MM.1S (cell line): ENCODE data around the gene TYK2.

Experiments used
- DNase-seq: peaks from one replicate; pipeline ENCODE4 v3.0.0-alpha.2; 2015
- H2AFZ ChIP-seq: fragments of 300-600 bp; sonication (generic); 2 replicates; pipeline ENCODE4 v1.6.0; 2016; ENCODE audit warnings: antibody characterized with exemption, low read length
- H3F3A ChIP-seq: fragments of 300-600 bp; sonication (generic); 2 replicates; pipeline ENCODE4 v1.6.1; 2016; ENCODE audit warnings: mild to moderate bottlenecking, antibody characterized with exemption, low read length, moderate library complexity, mixed read lengths; ENCODE audit not compliant: insufficient read depth
- H3K27ac ChIP-seq: fragments of 300-600 bp; sonication (generic); 2 replicates; pipeline ENCODE4 v1.5.1; 2016; ENCODE audit warnings: mild to moderate bottlenecking, low read length
- H3K27me3 ChIP-seq: fragments of 300-600 bp; sonication (generic); replicated peaks from 2 replicates; pipeline ENCODE4 v1.6.0; 2016; ENCODE audit warnings: low read length; ENCODE audit not compliant: insufficient read depth
- H3K36me3 ChIP-seq: fragments of 300-600 bp; sonication (generic); replicated peaks from 2 replicates; pipeline ENCODE4 v1.6.1; 2016; ENCODE audit warnings: mild to moderate bottlenecking, low read length, mixed read lengths; ENCODE audit not compliant: insufficient read depth
- H3K4me1 ChIP-seq: fragments of 300-600 bp; sonication (generic); 2 replicates; pipeline ENCODE4 v1.6.1; 2016; ENCODE audit warnings: low read length, mixed read lengths
- H3K4me2 ChIP-seq: fragments of 300-600 bp; sonication (generic); 2 replicates; pipeline ENCODE4 v1.6.0; 2016; ENCODE audit warnings: low read depth, low read length
- H3K4me3 ChIP-seq: fragments of 300-600 bp; sonication (generic); 2 replicates; pipeline ENCODE4 v1.5.1; 2016; ENCODE audit warnings: low read length, mixed read lengths
- H3K79me2 ChIP-seq: fragments of 300-600 bp; sonication (generic); 2 replicates; pipeline ENCODE4 v1.6.1; 2016; ENCODE audit warnings: mixed run types, low read length, mixed read lengths
- H3K9ac ChIP-seq: fragments of 300-600 bp; sonication (generic); 2 replicates; pipeline ENCODE4 v1.6.1; 2016; ENCODE audit warnings: low read length, mixed read lengths
- H3K9me2 ChIP-seq: fragments of 300-600 bp; sonication (generic); replicated peaks from 2 replicates; pipeline ENCODE4 v1.6.1; 2016; ENCODE audit warnings: mild to moderate bottlenecking, low read length, mixed read lengths; ENCODE audit not compliant: insufficient read depth
- H3K9me3 ChIP-seq: fragments of 300-600 bp; sonication (generic); replicated peaks from 2 replicates; pipeline ENCODE4 v1.6.1; 2016; ENCODE audit warnings: mild to moderate bottlenecking, low read length, mixed read lengths; ENCODE audit not compliant: insufficient read depth
- H4K20me1 ChIP-seq: fragments of 300-600 bp; sonication (generic); 2 replicates; pipeline ENCODE4 v1.6.1; 2016; ENCODE audit warnings: mild to moderate bottlenecking, low read length, moderate library complexity, mixed read lengths; ENCODE audit not compliant: insufficient read depth
- EZH2 ChIP-seq: fragments of 300-600 bp; sonication (generic); optimal IDR thresholded peaks from 2 replicates; pipeline ENCODE3; 2017; ENCODE audit warnings: low read depth, mild to moderate bottlenecking, antibody characterized with exemption, low read length, mixed read lengths
- EZH2phosphoT487 ChIP-seq: fragments of 300-600 bp; sonication (generic); IDR thresholded peaks from 2 replicates; pipeline ENCODE4 v1.6.1; 2018; ENCODE audit warnings: antibody characterized with exemption, low read length
- TF ChIP-seq, protein P1 (sequence below): fragments of 300-600 bp; sonication (generic); IDR thresholded peaks from 2 replicates; pipeline ENCODE4 v1.5.1; 2016; ENCODE audit warnings: antibody characterized with exemption, low read length, mixed read lengths

TYK2 gene

DNA sequence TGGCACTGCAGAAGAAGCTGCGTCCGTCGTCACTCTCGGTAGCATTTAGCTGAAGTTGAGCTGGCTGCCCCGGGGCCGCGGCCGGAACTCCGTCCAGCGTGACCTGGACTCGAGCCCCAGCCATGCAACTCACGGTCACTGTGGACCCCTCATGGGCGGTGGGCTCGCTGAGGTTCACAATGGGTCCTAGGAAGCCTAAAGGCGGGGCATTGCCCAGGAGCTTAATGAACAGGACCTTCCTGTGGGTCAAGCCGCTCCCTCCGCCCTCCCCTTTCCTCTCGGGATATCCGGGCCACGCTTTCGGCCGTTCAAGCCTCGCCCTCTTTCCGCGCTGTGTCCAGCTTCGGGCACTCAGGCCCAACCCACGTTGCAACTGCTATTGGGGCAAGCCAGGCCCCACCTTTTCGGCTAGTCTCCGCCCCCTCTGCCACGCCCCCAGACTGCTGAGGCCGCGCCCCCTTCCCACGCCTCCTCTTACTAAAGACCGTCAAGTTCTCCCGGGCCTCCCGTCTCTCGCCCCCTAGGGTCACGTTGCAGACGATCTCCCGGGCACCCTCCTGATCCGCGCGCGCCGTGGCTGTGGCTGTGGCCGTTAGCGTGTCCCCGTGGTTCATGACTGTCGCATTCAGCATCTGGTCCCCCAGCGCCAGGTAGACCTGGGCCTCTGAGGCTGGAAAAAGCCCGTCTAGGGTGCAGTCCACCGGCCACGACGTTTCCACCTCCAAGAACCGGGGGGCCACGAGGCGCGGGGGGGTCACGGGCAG lies 45.6 kb downstream of the TYK2 start:
- H3K4me2 ChIP-seq, result no peak overlapping the region
- H3K79me2 ChIP-seq, result peaks cover 66% of the 10 kb centered on the region
- no peaks in the 10 kb centered on the region for H3K9me2 ChIP-seq
- no peaks in the 10 kb centered on the region for H3K9me3 ChIP-seq
- no peak overlapping the region for H2AFZ ChIP-seq
- H4K20me1 ChIP-seq, result no peaks in the 10 kb centered on the region
- H3F3A ChIP-seq, result no peaks in the 10 kb centered on the region
- peaks cover 11% of the 10 kb centered on the region; the same call in 1 of the 2 replicates for H3K4me1 ChIP-seq
- no peaks in the 10 kb centered on the region for H3K27me3 ChIP-seq
- no peak for DNase-seq
- no peak overlapping the region for H3K27ac ChIP-seq
- H3K4me3 ChIP-seq, result no peak overlapping the region
- no peaks in the 10 kb centered on the region for H3K36me3 ChIP-seq
- no peak overlapping the region for H3K9ac ChIP-seq
- TF ChIP-seq EZH2, result no peak
- TF ChIP-seq, protein P1, sequence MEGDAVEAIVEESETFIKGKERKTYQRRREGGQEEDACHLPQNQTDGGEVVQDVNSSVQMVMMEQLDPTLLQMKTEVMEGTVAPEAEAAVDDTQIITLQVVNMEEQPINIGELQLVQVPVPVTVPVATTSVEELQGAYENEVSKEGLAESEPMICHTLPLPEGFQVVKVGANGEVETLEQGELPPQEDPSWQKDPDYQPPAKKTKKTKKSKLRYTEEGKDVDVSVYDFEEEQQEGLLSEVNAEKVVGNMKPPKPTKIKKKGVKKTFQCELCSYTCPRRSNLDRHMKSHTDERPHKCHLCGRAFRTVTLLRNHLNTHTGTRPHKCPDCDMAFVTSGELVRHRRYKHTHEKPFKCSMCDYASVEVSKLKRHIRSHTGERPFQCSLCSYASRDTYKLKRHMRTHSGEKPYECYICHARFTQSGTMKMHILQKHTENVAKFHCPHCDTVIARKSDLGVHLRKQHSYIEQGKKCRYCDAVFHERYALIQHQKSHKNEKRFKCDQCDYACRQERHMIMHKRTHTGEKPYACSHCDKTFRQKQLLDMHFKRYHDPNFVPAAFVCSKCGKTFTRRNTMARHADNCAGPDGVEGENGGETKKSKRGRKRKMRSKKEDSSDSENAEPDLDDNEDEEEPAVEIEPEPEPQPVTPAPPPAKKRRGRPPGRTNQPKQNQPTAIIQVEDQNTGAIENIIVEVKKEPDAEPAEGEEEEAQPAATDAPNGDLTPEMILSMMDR, result no peak
- TF ChIP-seq EZH2phosphoT487, result no peak

DNA sequence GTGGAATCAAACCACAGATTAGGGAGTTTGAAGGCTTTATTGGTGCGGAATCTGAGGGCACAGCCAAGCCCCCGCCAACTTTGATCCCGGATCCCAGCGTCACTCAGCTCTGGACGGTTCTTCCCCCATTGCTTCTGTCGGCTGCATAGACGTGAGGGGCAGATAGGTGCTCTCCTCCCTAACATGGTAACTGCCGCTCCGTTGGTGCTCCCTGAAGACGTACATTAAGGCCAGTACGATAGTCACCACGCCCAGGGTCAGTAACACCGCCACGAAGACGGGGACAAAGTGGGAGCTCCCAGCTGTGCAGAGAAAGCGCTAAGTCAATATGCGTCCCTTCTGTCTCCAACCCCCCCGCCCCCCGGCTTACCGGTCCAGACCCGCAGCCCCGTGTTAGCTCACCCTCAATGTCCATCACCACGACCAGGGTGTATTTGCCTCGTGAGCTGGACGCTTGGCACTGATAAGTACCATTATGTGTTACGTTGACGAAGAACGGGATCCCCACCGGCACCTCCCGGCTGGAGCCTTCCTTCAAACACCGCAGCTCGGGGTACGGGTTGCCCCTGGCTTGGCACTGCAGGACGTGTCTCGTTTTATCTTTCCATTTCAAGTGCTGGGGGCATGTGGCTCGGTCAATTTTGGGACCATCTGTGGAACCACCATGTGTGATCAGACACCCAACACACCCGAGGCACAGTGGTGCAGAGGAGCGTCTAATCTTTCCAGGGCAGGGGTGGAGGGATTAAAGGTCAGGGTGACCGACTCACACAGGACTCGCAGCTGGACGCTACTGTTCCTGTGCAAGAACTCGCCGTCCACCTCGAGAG lies 46.4 kb downstream of the TYK2 start:
- no peak for DNase-seq
- TF ChIP-seq EZH2 (no peak), EZH2phosphoT487 (no peak)
- TF ChIP-seq, protein P1, result no peak
- Histone ChIP-seq H3K4me2 (peak overlapping the region; percentile 71), H2AFZ (peak overlapping the region; percentile 27), H3K4me1 (peaks cover 8% of the 10 kb centered on the region; the same call in 1 of the 2 replicates), H3K9ac (peak overlapping the region; percentile 91; the same call in 1 of the 2 replicates), H3K9me3 (no peaks in the 10 kb centered on the region), H3K27me3 (no peaks in the 10 kb centered on the region), H3K27ac (no peak overlapping the region; the same call in 1 of the 2 replicates), H3K79me2 (peaks cover 69% of the 10 kb centered on the region), H3K9me2 (no peaks in the 10 kb centered on the region), H3K4me3 (peak overlapping the region; percentile 92), H3F3A (no peaks in the 10 kb centered on the region), H4K20me1 (no peaks in the 10 kb centered on the region), H3K36me3 (peaks cover 3% of the 10 kb centered on the region; the same call in 1 of the 2 replicates)

- Histone ChIP-seq H3K9me3 (no peaks in the 10 kb centered on the region), H3K9me2 (no peaks in the 10 kb centered on the region), H4K20me1 (no peaks in the 10 kb centered on the region), H3K27me3 (no peaks in the 10 kb centered on the region), H3K27ac (peak within 1 kb of the TSS; percentile 69; the same call in 1 of the 2 replicates), H3K4me1 (0 out of 2 replicates have a peak, but pooled peaks cover 3% of the 10 kb centered on the region), H3K79me2 (peaks cover 69% of the 10 kb centered on the region), H3K9ac (peak within 1 kb of the TSS; percentile 91), H2AFZ (peak within 1 kb of the TSS; percentile 76), H3K4me2 (peak within 1 kb of the TSS; percentile 80), H3K4me3 (peak within 1 kb of the TSS; percentile 92), H3K36me3 (peaks cover 3% of the 10 kb centered on the region; the same call in 1 of the 2 replicates), H3F3A (no peaks in the 10 kb centered on the region)
- peak; percentile 98 for DNase-seq
- no peak for TF ChIP-seq EZH2
Measured at GRCh38 chr19:10332965-10333757, 47.2 kb downstream of the TYK2 start, which contains the start of gene RAVER1. Gene RAVER1 (minus strand): TSS chr19:10333529. CDS start chr19:10333507, 22 bp downstream.
